Right lobe of liver (tissue), 4 donors: ENCODE measurements around the gene CRTAC1.
A peak's percentile ranks its signal among the peaks of the same experiment; 100 is the strongest.

Experiments
- POLR2A ChIP-seq: fragments of 450-650 bp; IDR thresholded peaks from one replicate; pipeline ENCODE4 v1.6.1; 2017; ENCODE audit warnings: antibody characterized with exemption, mild to moderate bottlenecking
- TF ChIP-seq, protein P1 (sequence below), 4 donors: fragments of 200-600 bp in 3 of 4; fragments of 450-650 bp in 1 of 4; IDR thresholded peaks; one replicate each; pipeline versions ENCODE4 v1.5.1 to v1.8.0; 2016 to 2022; ENCODE audit warnings: antibody characterized with exemption in 4 of 4, mild to moderate bottlenecking in 2 of 4
- donor health status: DM: no; HTN: no; CAD: no.
- donor health status: DM: no; HTN: no; CAD: no.
- donor health status: DM: no; HTN: yes; CAD: no.

DNA sequence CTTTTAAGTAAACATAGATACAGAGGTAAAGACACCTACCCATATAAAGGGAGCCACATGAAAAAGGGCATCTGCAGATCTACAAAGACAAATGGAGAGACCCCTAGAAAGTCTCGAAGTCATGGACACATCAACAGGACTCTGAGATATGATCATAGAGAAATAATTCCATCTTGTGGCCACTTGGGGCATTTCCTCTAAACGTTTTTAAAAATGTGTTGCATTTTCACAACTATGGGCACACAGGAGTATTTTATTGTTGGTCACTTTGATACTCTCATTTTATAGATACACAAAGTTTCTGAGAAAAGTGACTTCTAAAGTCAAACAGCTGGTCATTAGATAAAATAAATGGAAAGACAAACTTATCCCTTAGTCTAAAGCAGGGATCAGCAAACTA, 87.1 kb downstream of the CRTAC1 start:
- TF ChIP-seq, protein P1, sequence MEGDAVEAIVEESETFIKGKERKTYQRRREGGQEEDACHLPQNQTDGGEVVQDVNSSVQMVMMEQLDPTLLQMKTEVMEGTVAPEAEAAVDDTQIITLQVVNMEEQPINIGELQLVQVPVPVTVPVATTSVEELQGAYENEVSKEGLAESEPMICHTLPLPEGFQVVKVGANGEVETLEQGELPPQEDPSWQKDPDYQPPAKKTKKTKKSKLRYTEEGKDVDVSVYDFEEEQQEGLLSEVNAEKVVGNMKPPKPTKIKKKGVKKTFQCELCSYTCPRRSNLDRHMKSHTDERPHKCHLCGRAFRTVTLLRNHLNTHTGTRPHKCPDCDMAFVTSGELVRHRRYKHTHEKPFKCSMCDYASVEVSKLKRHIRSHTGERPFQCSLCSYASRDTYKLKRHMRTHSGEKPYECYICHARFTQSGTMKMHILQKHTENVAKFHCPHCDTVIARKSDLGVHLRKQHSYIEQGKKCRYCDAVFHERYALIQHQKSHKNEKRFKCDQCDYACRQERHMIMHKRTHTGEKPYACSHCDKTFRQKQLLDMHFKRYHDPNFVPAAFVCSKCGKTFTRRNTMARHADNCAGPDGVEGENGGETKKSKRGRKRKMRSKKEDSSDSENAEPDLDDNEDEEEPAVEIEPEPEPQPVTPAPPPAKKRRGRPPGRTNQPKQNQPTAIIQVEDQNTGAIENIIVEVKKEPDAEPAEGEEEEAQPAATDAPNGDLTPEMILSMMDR (IDR thresholded peaks at IDR 0.05), result peak in 1 of 4 donors; percentile 11
- TF ChIP-seq POLR2A, result no peak
